ENCODE measurements around the gene KCNQ5.

KCNQ5 gene

GRCh38 chr6:72811971-72812421, 190.1 kb downstream of the KCNQ5 start:
- no peak for DNase-seq

DNA sequence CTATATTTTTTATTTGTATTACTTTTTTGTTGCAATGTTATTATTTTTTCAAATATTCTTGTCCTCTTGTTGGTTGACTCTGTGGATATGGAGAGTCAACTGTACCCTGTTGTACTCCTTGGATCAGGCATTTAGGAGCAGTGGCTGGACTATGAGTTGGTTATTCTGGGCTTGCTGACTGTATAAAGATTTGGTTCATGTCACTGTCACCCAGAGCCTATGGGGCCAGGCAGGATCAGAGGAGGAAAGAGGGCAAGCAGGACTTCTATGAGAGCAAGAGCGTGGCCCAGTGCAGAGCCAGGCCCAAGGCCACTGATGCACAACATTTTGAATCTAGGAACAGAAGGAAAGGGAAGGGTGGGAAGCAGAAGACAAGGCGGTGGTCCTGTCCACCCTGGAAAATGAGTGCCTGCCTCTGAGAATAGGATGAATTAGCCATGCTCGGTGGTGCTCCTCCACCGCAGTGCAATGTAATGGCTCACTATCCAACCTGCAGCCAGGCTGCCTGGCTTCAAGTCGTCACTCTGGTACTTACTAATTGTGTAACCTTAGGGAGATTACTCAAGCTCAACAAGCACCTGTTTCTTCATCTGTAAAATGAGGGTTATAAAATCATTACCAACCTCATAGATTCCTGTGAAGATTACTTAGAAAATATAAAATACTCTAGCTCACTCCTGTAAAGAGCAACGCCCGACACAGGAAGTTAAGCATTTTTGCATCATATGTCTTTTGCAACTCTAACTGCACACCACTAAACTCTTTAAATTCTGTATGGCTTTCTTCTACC, 192.1 kb downstream of the KCNQ5 start:
- DNase-seq = no peak

GRCh38 chr6:72816022-72816421, 194.2 kb downstream of the KCNQ5 start:
- no peak for DNase-seq

DNA sequence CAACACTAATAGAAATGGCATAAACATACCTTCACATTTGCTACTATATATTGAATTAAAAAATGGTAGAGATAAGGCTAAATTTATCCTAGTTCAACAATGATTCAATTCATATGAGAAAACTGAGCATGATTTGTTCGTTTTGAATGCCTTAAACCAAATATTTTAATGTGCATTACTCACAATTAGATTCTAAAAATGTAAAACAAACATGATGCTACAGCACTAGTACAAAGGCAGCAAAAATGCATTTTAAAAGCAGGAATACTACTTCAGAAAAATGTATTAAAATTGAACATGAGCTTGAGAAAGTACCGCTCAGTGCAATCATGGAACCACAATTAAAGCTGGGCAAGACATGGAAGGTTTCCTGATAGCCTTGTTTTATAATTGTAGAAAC, 195.3 kb downstream of the KCNQ5 start:
- no peak for DNase-seq

DNA sequence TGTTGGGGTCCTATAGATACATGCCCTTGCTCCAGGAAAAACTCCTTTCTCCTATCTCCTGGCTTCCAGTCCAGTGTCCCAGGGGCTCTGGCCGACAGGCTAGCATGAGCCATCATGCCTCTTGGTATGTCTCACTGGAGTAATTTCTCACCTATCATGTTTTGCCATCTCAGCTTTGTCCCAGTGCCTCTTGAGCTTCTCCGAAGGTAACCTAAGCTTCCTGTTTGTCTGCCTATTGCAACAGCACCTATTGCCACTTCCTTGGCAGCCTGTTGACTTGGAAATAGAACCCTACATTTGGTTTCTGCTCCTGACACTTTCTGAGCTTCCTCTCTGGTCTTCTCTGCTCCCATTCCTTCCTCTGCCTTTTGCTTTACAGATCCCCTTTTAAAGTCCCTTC, 197.7 kb downstream of the KCNQ5 start:
- no peak for DNase-seq

GRCh38 chr6:72820153-72820552, 198.3 kb downstream of the KCNQ5 start:
- DNase-seq = no peak

DNA sequence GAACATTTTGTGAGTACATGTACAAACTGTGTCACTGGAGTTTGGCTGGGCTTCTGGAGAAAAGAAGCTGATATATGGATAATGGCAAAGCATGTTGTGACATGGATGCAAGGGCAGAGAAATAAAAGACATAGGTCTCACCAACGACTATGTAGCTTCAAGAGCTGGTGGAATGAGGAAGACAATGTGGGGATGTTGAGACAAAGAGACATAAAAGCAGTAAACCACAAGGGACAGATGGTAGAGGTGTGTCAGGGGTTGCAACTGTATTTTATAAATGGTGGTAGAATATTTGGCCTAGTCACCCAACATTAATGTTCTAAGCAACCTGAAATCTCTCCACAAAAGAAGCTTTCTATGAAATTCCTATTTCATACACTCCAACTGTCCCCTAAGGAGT, 199.0 kb downstream of the KCNQ5 start:
- no peak for DNase-seq

GRCh38 chr6:72822023-72822422, 200.2 kb downstream of the KCNQ5 start:
- DNase-seq = no peak

GRCh38 chr6:72822691-72823090, 200.8 kb downstream of the KCNQ5 start:
- no peak for DNase-seq

GRCh38 chr6:72824833-72825232, 203.0 kb downstream of the KCNQ5 start:
- DNase-seq = no peak

- DNase-seq = no peak
These were observed 203.5 kb downstream of the KCNQ5 start for GRCh38 chr6:72825315-72825911.

DNA sequence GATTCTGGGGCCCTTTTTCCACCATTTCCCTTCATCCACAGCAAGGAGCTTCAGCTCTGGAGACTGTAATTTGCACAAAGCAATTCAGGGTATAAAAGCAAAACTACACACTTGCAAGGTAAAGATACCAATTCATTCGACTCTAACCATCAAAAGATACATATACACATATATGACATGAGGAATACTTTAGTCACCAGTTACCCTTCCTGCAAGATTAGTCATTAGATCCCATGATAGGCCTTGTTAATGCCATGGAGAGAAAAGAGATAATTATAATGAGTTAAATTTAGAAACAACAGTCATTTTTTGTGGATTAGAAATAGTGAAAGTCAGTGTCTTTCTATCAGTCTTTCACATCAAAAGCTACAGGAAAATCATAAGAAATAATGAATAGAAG, 204.2 kb downstream of the KCNQ5 start:
- no peak for DNase-seq

GRCh38 chr6:72826744-72827438, 205.0 kb downstream of the KCNQ5 start:
- no peak for DNase-seq

GRCh38 chr6:72828904-72829303, 207.0 kb downstream of the KCNQ5 start:
- DNase-seq = no peak

GRCh38 chr6:72832271-72832670, 210.4 kb downstream of the KCNQ5 start:
- DNase-seq = no peak

- DNase-seq = no peak
These were observed 213.9 kb downstream of the KCNQ5 start for GRCh38 chr6:72835749-72836148.

DNA sequence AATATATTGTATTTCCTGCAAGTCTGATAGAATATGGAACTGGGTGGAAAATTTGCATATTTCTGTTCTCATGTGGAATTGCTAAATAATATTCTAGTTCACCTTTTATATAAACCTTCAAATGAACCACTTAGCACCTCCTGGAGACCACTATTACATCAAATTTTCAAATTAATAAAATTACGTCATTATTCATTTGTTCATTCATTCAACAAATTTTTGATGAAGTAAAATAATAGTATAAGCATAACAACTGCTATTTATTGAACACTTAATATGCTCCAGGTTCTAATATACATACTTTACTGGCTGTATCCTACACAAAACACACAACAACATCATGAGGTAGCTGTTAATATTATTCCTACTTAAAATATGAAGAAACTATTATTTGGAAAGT, 215.1 kb downstream of the KCNQ5 start:
- DNase-seq = no peak

DNA sequence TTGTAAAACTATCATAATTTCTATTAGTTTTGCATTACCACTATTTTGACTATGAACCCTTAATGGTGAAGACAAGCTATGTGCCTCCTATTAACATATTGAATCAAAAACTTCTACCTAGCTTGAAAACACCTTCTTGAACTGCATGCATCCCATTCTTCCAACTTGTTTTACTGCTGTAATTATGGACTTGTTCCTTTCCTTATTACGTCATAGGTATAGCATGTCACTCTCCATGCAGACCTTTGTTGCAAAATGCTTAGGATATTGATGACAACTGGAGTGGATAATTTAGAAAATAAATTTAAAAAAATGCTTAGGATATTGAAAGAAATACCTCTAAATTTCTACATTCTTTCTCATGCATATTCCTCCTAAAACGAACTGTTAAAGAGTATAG, 219.3 kb downstream of the KCNQ5 start:
- no peak for DNase-seq

DNA sequence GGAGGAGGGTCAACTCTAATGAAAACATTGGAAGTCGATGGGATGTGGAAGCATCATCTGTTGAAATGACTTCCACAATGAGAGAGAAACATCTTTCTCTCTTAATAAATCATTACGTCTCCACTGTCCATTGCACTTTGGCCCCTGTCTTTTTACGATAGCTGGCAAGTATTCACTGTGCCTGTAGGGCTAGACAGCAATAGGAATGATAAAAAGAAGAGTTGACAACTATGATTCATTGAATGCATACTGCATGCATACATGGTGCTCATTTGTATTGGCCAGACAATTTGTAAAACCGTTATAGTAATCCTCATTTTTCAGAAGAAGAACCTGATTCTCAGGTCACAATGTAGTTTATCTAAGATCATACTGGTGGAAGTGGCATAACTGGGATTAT, 220.3 kb downstream of the KCNQ5 start:
- no peak for DNase-seq

- DNase-seq = no peak
These were observed 222.8 kb downstream of the KCNQ5 start for GRCh38 chr6:72844614-72845013.

DNA sequence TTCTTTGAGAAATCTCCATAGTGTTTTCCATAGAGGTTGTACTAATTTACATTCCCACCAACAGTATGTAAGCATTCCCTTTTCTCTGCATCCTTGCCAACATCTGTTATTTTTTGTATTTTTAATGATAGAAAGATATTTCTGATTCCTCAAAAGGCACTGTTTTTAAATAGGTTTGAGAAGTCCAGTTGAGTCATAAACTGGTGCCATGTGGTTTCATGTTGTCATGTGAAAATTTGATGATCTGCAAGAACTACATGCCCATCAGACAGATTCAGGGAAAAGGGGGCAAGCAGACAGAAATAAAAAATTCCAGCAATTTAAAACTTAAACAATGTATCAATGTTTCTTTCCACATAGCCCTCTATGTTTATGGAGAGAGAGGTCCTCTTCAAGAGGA, 227.5 kb downstream of the KCNQ5 start:
- DNase-seq = no peak

GRCh38 chr6:72850040-72850439, 228.2 kb downstream of the KCNQ5 start:
- no peak for DNase-seq

- no peak for DNase-seq
These were observed 228.6 kb downstream of the KCNQ5 start for GRCh38 chr6:72850469-72850868.

- DNase-seq = no peak
These were observed 233.6 kb downstream of the KCNQ5 start for GRCh38 chr6:72855471-72855870.
